Stomach (tissue), 4 donors: ENCODE data around the gene SPATS1.

ENCODE experiments used
- POLR2AphosphoS5 ChIP-seq, 3 donors: sonication (generic); formaldehyde crosslinking; IDR thresholded peaks; one replicate each; pipeline ENCODE4 v1.6.1; 2016; ENCODE audit warnings: antibody characterized with exemption in 3 of 3
- TF ChIP-seq, protein P1 (sequence below), 7 experiments: fragments of 450-650 bp in 4 of 7; fragments of 200-600 bp in 3 of 7; sonication (generic) in 3 of 7; IDR thresholded peaks; one replicate each; pipeline ENCODE4 v1.5.1; 2016 to 2019; ENCODE audit warnings: antibody characterized with exemption in 7 of 7, control low read depth in 2 of 7, mild to moderate bottlenecking in 1 of 7

- TF ChIP-seq, protein P1, sequence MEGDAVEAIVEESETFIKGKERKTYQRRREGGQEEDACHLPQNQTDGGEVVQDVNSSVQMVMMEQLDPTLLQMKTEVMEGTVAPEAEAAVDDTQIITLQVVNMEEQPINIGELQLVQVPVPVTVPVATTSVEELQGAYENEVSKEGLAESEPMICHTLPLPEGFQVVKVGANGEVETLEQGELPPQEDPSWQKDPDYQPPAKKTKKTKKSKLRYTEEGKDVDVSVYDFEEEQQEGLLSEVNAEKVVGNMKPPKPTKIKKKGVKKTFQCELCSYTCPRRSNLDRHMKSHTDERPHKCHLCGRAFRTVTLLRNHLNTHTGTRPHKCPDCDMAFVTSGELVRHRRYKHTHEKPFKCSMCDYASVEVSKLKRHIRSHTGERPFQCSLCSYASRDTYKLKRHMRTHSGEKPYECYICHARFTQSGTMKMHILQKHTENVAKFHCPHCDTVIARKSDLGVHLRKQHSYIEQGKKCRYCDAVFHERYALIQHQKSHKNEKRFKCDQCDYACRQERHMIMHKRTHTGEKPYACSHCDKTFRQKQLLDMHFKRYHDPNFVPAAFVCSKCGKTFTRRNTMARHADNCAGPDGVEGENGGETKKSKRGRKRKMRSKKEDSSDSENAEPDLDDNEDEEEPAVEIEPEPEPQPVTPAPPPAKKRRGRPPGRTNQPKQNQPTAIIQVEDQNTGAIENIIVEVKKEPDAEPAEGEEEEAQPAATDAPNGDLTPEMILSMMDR (IDR thresholded peaks at IDR 0.05) = no peak
- no peak for TF ChIP-seq POLR2AphosphoS5 (IDR thresholded peaks at IDR 0.05)
Measured at GRCh38 chr6:44373787-44374186, 31.3 kb downstream of the SPATS1 start.
